MM.1S (cell line): ENCODE results near the gene TET3.

Experiments used
- DNase-seq: peaks from one replicate; pipeline ENCODE4 v3.0.0-alpha.2; 2015
- H2AFZ ChIP-seq: fragments of 300-600 bp; sonication (generic); 2 replicates; pipeline ENCODE4 v1.6.0; 2016; ENCODE audit warnings: antibody characterized with exemption, low read length
- H3F3A ChIP-seq: fragments of 300-600 bp; sonication (generic); 2 replicates; pipeline ENCODE4 v1.6.1; 2016; ENCODE audit warnings: mild to moderate bottlenecking, antibody characterized with exemption, low read length, moderate library complexity, mixed read lengths; ENCODE audit not compliant: insufficient read depth
- H3K27ac ChIP-seq: fragments of 300-600 bp; sonication (generic); 2 replicates; pipeline ENCODE4 v1.5.1; 2016; ENCODE audit warnings: mild to moderate bottlenecking, low read length
- H3K27me3 ChIP-seq: fragments of 300-600 bp; sonication (generic); replicated peaks from 2 replicates; pipeline ENCODE4 v1.6.0; 2016; ENCODE audit warnings: low read length; ENCODE audit not compliant: insufficient read depth
- H3K36me3 ChIP-seq: fragments of 300-600 bp; sonication (generic); replicated peaks from 2 replicates; pipeline ENCODE4 v1.6.1; 2016; ENCODE audit warnings: mild to moderate bottlenecking, low read length, mixed read lengths; ENCODE audit not compliant: insufficient read depth
- H3K4me1 ChIP-seq: fragments of 300-600 bp; sonication (generic); 2 replicates; pipeline ENCODE4 v1.6.1; 2016; ENCODE audit warnings: low read length, mixed read lengths
- H3K4me2 ChIP-seq: fragments of 300-600 bp; sonication (generic); 2 replicates; pipeline ENCODE4 v1.6.0; 2016; ENCODE audit warnings: low read depth, low read length
- H3K4me3 ChIP-seq: fragments of 300-600 bp; sonication (generic); 2 replicates; pipeline ENCODE4 v1.5.1; 2016; ENCODE audit warnings: low read length, mixed read lengths
- H3K79me2 ChIP-seq: fragments of 300-600 bp; sonication (generic); 2 replicates; pipeline ENCODE4 v1.6.1; 2016; ENCODE audit warnings: mixed run types, low read length, mixed read lengths
- H3K9ac ChIP-seq: fragments of 300-600 bp; sonication (generic); 2 replicates; pipeline ENCODE4 v1.6.1; 2016; ENCODE audit warnings: low read length, mixed read lengths
- H3K9me2 ChIP-seq: fragments of 300-600 bp; sonication (generic); replicated peaks from 2 replicates; pipeline ENCODE4 v1.6.1; 2016; ENCODE audit warnings: mild to moderate bottlenecking, low read length, mixed read lengths; ENCODE audit not compliant: insufficient read depth
- H3K9me3 ChIP-seq: fragments of 300-600 bp; sonication (generic); replicated peaks from 2 replicates; pipeline ENCODE4 v1.6.1; 2016; ENCODE audit warnings: mild to moderate bottlenecking, low read length, mixed read lengths; ENCODE audit not compliant: insufficient read depth
- H4K20me1 ChIP-seq: fragments of 300-600 bp; sonication (generic); 2 replicates; pipeline ENCODE4 v1.6.1; 2016; ENCODE audit warnings: mild to moderate bottlenecking, low read length, moderate library complexity, mixed read lengths; ENCODE audit not compliant: insufficient read depth
- EZH2 ChIP-seq: fragments of 300-600 bp; sonication (generic); optimal IDR thresholded peaks from 2 replicates; pipeline ENCODE3; 2017; ENCODE audit warnings: low read depth, mild to moderate bottlenecking, antibody characterized with exemption, low read length, mixed read lengths
- EZH2phosphoT487 ChIP-seq: fragments of 300-600 bp; sonication (generic); IDR thresholded peaks from 2 replicates; pipeline ENCODE4 v1.6.1; 2018; ENCODE audit warnings: antibody characterized with exemption, low read length
- TF ChIP-seq, protein P1 (sequence below): fragments of 300-600 bp; sonication (generic); IDR thresholded peaks from 2 replicates; pipeline ENCODE4 v1.5.1; 2016; ENCODE audit warnings: antibody characterized with exemption, low read length, mixed read lengths

TET3 gene

DNA sequence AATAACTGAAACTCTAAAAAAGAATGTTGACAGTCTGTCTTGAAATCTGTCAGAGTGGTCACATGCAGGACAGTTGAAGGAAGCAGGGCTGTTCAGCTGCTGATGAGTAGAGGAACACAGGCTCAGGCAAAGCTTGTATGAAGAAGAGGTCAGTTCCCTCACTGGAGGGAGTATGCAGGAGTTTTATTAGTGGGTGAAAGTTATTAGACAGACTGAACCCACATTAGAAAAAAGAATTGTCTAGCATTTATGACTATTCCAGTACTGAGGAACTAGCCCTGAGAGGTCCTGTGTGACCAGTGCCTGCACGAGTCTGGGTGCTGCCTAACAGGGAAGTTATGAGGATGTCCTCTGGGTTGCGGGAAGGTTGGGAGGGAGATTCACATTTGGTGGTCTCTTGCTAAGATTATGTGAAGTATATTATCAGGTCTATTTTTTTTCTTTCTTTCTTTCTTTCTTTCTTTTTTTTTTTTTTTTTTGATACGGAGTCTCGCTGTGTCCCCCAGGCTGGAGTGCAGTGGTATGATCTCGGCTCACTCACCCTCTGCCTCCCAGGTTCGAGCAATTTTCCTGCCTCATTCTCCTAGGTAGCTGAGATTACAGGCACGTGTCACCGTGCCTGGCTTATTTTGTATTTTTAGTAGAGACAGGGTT is 9.6 kb downstream of the TET3 start:
- H3K4me2 ChIP-seq: no peak overlapping the region
- H3K79me2 ChIP-seq: peaks cover 96% of the 10 kb centered on the region
- no peak for TF ChIP-seq EZH2phosphoT487
- no peak for TF ChIP-seq EZH2
- H3K9me3 ChIP-seq: no peaks in the 10 kb centered on the region
- H3K27ac ChIP-seq: no peak overlapping the region
- DNase-seq: no peak
- H4K20me1 ChIP-seq: peaks cover 10% of the 10 kb centered on the region; the same call in 1 of the 2 replicates
- H3K4me1 ChIP-seq: no peaks in the 10 kb centered on the region
- no peaks in the 10 kb centered on the region for H3K36me3 ChIP-seq
- no peaks in the 10 kb centered on the region for H3K27me3 ChIP-seq
- no peaks in the 10 kb centered on the region for H3F3A ChIP-seq
- no peaks in the 10 kb centered on the region for H3K9me2 ChIP-seq
- no peak overlapping the region for H2AFZ ChIP-seq
- H3K9ac ChIP-seq: no peak overlapping the region
- H3K4me3 ChIP-seq: no peak overlapping the region

DNA sequence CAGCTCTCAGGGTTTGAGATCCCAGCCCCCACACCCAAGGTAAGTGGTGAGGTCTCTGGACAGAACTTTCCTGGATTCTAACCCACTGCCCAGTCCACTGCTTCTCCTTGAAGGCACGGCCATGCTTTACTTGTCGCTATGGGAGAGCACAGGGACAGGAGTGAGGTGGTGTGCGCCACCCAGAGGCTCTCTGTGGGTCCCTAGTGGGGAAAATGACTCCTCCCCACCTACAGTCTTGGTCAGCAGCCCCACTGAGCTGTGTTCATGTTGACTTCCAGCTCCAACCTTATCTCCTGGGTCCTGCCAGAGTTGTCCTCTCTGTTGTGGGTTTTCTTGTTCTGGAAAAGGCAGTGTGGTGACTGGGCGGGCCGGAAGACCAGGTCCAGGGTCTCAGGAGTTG is 11.1 kb downstream of the TET3 start:
- Histone ChIP-seq H3K36me3 (no peaks in the 10 kb centered on the region), H3K79me2 (peaks cover 93% of the 10 kb centered on the region), H3K4me2 (no peak overlapping the region)

DNA sequence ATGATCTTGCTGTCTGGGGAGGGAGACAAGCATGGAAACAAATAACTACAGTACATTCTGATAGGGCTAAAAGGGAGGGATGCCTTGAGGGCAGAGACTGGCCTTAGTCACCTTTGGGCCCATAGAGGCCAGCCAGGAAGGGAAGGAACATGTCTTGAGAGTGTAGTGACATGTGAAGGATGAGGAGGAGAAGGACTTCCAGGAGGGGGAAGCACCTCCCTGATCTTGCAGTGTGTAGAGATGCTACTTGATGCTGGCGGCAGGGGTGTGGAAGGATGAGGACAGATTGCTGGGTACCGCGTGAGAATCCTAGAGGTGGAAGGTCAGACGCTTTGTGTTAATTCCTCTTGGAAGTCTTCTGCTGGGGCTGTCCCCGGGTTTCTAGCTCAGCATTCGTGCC is 13.1 kb downstream of the TET3 start:
- H2AFZ ChIP-seq: no peak overlapping the region
- no peaks in the 10 kb centered on the region for H3K4me1 ChIP-seq
- no peak overlapping the region for H3K9ac ChIP-seq
- no peak for TF ChIP-seq EZH2phosphoT487
- no peak for TF ChIP-seq EZH2
- TF ChIP-seq, protein P1, sequence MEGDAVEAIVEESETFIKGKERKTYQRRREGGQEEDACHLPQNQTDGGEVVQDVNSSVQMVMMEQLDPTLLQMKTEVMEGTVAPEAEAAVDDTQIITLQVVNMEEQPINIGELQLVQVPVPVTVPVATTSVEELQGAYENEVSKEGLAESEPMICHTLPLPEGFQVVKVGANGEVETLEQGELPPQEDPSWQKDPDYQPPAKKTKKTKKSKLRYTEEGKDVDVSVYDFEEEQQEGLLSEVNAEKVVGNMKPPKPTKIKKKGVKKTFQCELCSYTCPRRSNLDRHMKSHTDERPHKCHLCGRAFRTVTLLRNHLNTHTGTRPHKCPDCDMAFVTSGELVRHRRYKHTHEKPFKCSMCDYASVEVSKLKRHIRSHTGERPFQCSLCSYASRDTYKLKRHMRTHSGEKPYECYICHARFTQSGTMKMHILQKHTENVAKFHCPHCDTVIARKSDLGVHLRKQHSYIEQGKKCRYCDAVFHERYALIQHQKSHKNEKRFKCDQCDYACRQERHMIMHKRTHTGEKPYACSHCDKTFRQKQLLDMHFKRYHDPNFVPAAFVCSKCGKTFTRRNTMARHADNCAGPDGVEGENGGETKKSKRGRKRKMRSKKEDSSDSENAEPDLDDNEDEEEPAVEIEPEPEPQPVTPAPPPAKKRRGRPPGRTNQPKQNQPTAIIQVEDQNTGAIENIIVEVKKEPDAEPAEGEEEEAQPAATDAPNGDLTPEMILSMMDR: no peak
- no peak overlapping the region for H3K4me3 ChIP-seq
- H3K9me2 ChIP-seq: no peaks in the 10 kb centered on the region
- H4K20me1 ChIP-seq: peaks cover 20% of the 10 kb centered on the region; the same call in 1 of the 2 replicates
- no peak overlapping the region for H3K4me2 ChIP-seq
- no peak for DNase-seq
- no peaks in the 10 kb centered on the region for H3K36me3 ChIP-seq
- H3K79me2 ChIP-seq: peaks cover 79% of the 10 kb centered on the region
- H3K27ac ChIP-seq: no peak overlapping the region
- H3K9me3 ChIP-seq: no peaks in the 10 kb centered on the region
- H3K27me3 ChIP-seq: no peaks in the 10 kb centered on the region
- H3F3A ChIP-seq: 0 out of 2 replicates have a peak, but pooled peaks cover 5% of the 10 kb centered on the region

More for the DNA sequence above, 11.1 kb downstream of the TET3 start:
- Histone ChIP-seq H3K27me3 (no peaks in the 10 kb centered on the region), H3K4me1 (no peaks in the 10 kb centered on the region), H3F3A (no peaks in the 10 kb centered on the region), H3K27ac (no peak overlapping the region), H3K9ac (no peak overlapping the region), H3K4me3 (no peak overlapping the region), H3K9me2 (no peaks in the 10 kb centered on the region), H4K20me1 (peaks cover 12% of the 10 kb centered on the region; the same call in 1 of the 2 replicates), H3K9me3 (no peaks in the 10 kb centered on the region), H2AFZ (no peak overlapping the region)
- DNase-seq: no peak
- TF ChIP-seq EZH2 (no peak), EZH2phosphoT487 (no peak)
- TF ChIP-seq, protein P1: no peak

DNA sequence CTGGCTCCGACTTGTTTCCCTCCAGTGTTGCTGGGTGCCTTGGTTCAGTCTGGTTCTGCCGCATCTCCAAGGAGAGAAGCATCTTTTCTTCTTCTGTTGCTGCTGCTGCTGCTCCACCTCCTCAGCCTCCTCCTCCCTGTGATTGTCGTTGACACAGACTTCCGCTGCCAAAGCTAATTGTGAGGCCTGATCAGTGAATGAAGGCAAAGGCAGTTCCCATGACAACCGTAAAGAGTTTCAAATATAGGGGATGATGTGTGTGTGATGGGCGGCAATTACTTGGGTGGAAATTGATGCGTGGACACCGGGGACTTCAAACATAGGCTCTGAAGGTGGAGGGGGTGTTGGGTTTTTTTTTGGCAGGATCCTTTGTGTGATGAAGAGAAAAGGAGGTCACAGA is 13.7 kb downstream of the TET3 start:
- no peak for DNase-seq
- Histone ChIP-seq H3K9me3 (no peaks in the 10 kb centered on the region), H3F3A (0 out of 2 replicates have a peak, but pooled peaks cover 5% of the 10 kb centered on the region), H3K79me2 (peaks cover 77% of the 10 kb centered on the region), H3K4me2 (no peak overlapping the region), H3K9me2 (no peaks in the 10 kb centered on the region), H3K36me3 (no peaks in the 10 kb centered on the region), H3K4me1 (no peaks in the 10 kb centered on the region), H3K27ac (no peak overlapping the region), H3K9ac (no peak overlapping the region), H3K4me3 (no peak overlapping the region), H3K27me3 (no peaks in the 10 kb centered on the region), H4K20me1 (peaks cover 23% of the 10 kb centered on the region; the same call in 1 of the 2 replicates), H2AFZ (no peak overlapping the region)
- no peak for TF ChIP-seq EZH2phosphoT487
- TF ChIP-seq, protein P1: no peak
- no peak for TF ChIP-seq EZH2
